Measurements from ENCODE around the gene FGD4.

The FGD4 gene

GRCh38 chr12:32569259-32569658 is 169.9 kb downstream of the FGD4 start:
- DNase-seq, result peak; percentile 20

DNA sequence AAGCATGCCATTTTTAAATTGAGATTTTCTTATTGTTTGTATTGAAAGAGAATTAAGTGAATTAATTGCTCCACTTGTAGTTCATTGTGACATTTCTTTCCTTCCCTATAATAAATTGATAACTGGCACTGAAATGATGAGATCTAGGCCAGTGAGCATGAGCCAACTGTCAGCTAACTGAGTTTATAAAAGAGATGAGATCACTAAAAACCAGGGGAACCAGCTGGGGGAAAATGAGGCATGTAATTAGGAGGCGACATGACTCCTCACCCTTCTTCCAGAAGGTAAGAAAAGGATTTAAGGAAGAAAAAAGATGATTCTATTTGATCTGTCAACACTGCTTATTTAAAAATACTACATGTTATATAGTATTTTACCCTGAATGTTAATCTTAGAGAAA is 175.2 kb downstream of the FGD4 start:
- DNase-seq, result peak; percentile 80

DNA sequence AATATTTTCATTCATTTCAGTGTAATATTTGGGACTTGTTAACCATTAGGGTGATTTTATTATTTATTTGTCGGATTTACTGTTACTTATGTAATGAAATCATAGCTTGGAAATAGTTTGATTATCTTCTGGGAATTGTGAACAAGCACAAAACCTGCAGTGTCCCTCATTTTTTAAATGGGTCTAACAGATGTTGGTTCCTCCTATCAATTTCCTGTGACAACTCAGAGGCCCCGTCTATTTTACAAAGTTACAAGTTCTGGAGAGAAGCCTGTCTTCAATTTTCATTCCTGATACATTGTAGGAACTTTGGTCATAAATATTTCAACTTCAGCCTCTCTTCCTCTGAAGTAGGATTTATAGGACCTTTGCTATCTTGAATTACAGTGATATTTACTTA is 178.0 kb downstream of the FGD4 start:
- DNase-seq, result no peak

GRCh38 chr12:32583534-32583933 is 184.2 kb downstream of the FGD4 start:
- no peak for DNase-seq

GRCh38 chr12:32585680-32586079 is 186.3 kb downstream of the FGD4 start:
- peak; percentile 39 for DNase-seq

GRCh38 chr12:32586390-32586789 is 187.0 kb downstream of the FGD4 start:
- DNase-seq, result peak; percentile 99

GRCh38 chr12:32587581-32588495 is 188.5 kb downstream of the FGD4 start:
- no peak for DNase-seq

DNA sequence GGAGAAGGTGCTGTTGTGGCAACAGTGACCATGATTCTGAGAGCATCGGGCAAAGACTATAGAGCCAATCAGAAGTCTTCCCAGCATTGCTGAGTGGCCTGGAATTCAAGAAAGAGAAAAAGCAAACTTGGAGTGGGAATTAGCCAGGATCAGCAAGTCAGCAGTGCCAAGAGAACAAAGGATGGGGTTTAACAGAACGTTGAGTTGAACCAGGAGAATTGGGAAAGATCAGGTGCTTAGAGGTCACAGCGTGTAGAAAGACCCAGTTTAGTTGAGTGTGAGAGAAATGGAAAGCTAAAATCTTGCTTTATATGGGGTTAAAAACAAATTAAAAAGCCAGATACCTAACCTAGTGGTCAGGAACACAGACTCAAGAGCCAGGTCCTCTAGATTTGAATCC is 189.2 kb downstream of the FGD4 start:
- DNase-seq, result no peak

GRCh38 chr12:32589165-32589865 is 190.0 kb downstream of the FGD4 start:
- DNase-seq, result no peak

GRCh38 chr12:32595251-32595650 is 195.9 kb downstream of the FGD4 start:
- DNase-seq, result no peak

GRCh38 chr12:32596030-32596429 is 196.7 kb downstream of the FGD4 start:
- DNase-seq, result no peak

DNA sequence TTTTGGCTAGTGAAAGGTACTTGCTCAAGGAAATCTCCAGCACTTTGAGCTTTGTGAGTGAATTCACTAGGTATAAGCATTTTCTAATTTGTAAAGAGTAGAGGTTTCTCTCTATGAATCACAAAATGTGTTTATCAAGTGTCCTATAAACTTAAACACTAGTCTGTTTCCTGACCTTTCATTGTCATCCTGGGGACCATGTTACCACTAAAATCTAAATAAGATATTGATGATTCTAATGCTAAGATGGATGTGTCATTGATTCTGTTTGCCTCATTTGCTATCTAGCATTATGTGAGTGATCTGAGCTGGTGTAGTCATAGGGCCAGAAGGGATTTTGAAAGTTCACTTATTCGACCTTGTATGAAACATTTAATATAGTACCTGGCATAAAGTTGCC is 199.3 kb downstream of the FGD4 start:
- no peak for DNase-seq

DNA sequence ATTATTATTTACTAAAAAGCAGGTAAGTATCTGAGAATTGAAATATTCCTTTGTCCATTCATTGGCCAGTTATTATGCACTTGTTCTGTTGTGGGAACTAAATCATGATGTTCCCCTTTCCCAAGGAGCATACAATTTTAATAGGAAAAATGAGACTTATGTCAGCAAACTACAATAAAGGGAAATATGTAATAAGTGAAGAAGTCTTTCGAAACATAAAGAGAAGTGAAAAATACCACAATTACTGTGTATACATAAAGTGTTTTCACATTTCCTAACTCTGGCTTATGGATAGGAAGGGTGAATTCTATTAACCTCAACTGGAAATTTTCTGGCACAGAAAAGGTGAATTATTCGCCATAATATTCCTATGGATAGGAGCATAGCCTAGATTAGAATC is 201.3 kb downstream of the FGD4 start:
- no peak for DNase-seq

DNA sequence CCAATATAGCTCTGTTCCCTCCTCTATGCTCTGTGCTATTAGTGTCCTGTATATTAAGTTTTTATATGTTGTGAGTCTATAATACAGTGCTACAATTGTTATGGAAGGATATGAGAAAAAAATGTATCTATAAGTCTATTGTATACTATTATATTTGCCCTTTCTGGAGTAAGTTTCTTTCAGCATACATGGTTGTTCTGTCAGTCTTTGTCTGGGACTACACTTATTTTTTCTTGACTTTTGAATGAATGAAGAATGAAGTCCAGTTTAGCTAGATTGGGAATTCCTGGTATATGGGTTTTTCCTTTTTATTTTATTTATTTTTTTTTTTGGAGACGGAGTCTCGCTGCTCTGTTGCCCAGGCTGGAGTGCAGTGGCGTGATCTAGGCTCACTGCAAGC is 203.7 kb downstream of the FGD4 start:
- DNase-seq, result no peak

GRCh38 chr12:32603858-32604257 is 204.5 kb downstream of the FGD4 start:
- DNase-seq, result no peak

- DNase-seq, result no peak
These were observed 205.2 kb downstream of the FGD4 start for GRCh38 chr12:32604565-32604964.

- DNase-seq, result no peak
These were observed 206.2 kb downstream of the FGD4 start for GRCh38 chr12:32605326-32606095.

DNA sequence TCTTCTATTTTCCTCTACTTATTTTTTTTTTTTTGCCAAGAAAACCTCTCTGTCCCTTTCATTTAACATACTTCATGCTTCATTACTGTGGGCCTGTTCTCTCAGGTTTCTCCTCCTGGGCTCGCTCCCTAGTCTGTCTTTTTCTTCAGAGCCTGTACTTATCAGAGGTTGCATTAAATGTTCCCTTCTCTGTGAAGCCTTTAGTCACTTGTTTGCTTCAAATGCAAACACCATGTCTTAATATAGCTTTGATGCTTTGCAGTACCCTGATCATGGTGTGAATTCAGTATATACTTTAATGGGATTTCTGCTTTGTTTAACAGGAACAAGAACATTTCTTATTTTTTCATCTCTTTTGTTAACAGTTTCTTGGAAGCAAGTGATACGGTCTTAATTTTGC is 207.1 kb downstream of the FGD4 start:
- DNase-seq, result no peak

DNA sequence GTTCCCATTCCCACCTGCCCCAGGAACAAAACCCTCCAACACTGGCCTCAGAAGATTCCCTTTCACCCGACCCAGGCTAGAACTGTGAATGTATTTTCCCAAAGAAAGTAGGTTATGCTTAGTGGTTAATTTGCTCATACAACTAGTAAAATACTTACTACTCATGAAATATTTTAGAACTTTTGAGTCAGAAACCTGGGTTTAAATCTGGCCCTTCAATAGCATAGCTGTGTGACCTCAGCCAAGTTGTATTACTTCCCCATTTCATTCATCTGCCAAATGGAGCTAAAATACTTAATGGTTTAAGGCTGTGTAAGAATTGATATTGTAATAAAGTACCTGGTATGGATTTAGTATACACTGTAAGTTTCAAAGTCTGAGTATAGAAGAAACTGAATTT is 210.6 kb downstream of the FGD4 start:
- no peak for DNase-seq

- DNase-seq, result no peak
These were observed 212.6 kb downstream of the FGD4 start for GRCh38 chr12:32611986-32612385.

DNA sequence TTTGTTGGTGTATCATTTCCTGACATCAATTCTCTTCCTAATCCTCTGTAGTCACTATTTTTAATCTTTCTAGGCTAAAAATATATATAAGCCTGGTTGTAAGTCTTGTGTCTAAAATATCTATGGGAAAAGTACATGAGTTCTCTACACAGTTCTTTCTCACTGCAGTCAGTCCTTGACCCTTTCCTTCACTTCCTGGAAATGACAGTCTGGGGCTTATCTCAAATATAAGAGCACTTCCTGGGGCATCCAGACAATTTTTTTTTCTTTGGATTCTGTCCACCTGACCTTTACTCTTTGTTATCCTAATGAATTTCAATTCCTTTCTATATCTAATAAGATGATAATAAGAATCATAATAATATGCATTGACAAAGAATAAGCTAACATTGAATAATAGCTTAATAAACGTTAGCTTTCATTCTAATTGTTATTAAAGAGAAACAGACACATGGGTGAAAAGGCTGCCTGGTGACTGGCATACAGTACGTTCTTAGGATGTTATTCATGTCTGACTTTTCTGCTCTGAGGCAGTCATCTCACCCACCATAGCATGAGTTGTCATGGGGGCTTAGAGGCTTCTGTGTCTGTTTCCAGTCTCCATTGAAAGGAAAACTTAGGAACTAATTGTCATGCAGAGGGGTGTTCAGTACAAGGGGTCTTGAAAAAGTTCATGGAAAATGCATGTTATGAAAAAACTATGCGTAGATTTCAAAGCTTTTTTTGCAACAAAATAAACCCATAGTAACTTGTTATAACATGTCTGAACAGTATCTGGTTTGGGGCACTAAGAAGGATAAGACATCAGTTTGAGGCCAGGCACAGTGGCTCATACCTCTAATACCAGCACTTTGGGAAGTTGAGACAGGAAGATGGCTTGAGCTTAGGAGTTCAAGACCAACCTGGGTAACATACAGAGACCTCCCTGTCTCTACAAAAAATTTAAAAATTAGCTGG is 213.6 kb downstream of the FGD4 start:
- DNase-seq, result no peak

- DNase-seq, result no peak
These were observed 216.1 kb downstream of the FGD4 start for GRCh38 chr12:32615441-32615840.

All from NCI-H2171 treated with DMSO at 0.1 percent for 48 hours (cell line).